SK-N-SH treated with all-trans-retinoic acid at 6 μM for 48 hours (cell line): Measurements from ENCODE around the gene MAPK14.

Source experiments
- ARNTL ChIP-seq: fragments of 450-650 bp; formaldehyde crosslinking; IDR thresholded peaks from 2 replicates; pipeline ENCODE4 v1.5.0; 2020; ENCODE audit warnings: low read depth, mild to moderate bottlenecking, moderate library complexity, borderline replicate concordance
- ESRRG ChIP-seq: fragments of 250-450 bp; sonication (Bioruptor Pico); IDR thresholded peaks from 2 replicates; pipeline ENCODE4 v1.6.1; 2021; ENCODE audit warnings: mild to moderate bottlenecking
- GLIS3 ChIP-seq: fragments of 250-450 bp; sonication (Bioruptor Pico); IDR thresholded peaks from 2 replicates; pipeline ENCODE4 v1.5.0; 2020; ENCODE audit warnings: mild to moderate bottlenecking, moderate library complexity
- ISL1 ChIP-seq: fragments of 250-450 bp; sonication (Bioruptor Pico); IDR thresholded peaks from 2 replicates; pipeline ENCODE4 v2.1.2; 2022; ENCODE audit warnings: mild to moderate bottlenecking, moderate library complexity
- RARB ChIP-seq: fragments of 250-450 bp; sonication (Bioruptor Pico); IDR thresholded peaks from 2 replicates; pipeline ENCODE4 v1.8.0; 2021; ENCODE audit warnings: mild to moderate bottlenecking, moderate library complexity
- ZNF70 ChIP-seq: fragments of 450-650 bp; formaldehyde crosslinking; IDR thresholded peaks from 2 replicates; pipeline ENCODE4 v1.5.0; 2020; ENCODE audit warnings: mild to moderate bottlenecking, moderate library complexity

DNA sequence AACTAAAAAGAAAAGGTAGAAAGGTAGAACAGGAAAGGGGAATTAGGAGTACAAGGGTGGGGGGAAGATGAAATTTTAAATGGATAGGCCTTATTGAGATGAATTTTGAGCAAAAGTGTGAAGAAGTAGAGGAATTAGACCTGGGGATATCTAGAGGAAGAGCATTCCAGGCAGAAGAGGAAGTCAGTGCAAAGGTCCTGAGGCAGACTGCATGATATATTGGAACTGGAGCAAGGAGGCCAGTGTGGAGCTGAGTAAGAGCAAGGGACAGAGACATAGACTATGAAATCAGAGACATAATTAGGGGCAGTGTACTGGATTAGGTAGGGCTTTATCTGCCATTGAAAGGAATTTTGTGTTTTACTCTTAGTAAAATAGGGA, 40.4 kb downstream of the MAPK14 start:
- TF ChIP-seq ZNF70 (CRISPR knock-in tag) (no peak), GLIS3 (CRISPR knock-in tag) (no peak), ISL1 (CRISPR knock-in tag) (no peak), ARNTL (CRISPR knock-in tag) (no peak), ESRRG (no peak), RARB (CRISPR knock-in tag) (no peak)
